ENCODE results near the gene CGNL1.

GRCh38 chr15:57452090-57452754, 75.9 kb downstream of the CGNL1 start:
- TF ChIP-seq CTCF (IDR thresholded peaks at IDR 0.05; ENCODE audit: low read length) (no peak), EZH2 (IDR thresholded peaks at IDR 0.05; ENCODE audit: borderline replicate concordance, low read length) (no peak)
